Measurements from ENCODE around the gene EFHC1.

Gene EFHC1

GRCh38 chr6:52571099-52571755 lies 151.1 kb downstream of the EFHC1 start:
- TF ChIP-seq TAF1 (IDR thresholded peaks at IDR 0.05; ENCODE audit: borderline replicate concordance, insufficient read depth, low read length): no peak
- TF ChIP-seq REST (IDR thresholded peaks at IDR 0.05; ENCODE audit: insufficient read depth in 1 of 2, low read depth in 2 of 2, low read length in 2 of 2): no peak
- TF ChIP-seq POLR2AphosphoS5 (IDR thresholded peaks at IDR 0.05; ENCODE audit: low read depth, low read length): no peak
- no peak for TF ChIP-seq SIN3A (IDR thresholded peaks at IDR 0.05; ENCODE audit: borderline replicate concordance, insufficient read depth, low read length)
- TF ChIP-seq FOXP2 (optimal IDR thresholded peaks at IDR 0.05; ENCODE audit: borderline replicate concordance, extremely low read depth, extremely low read length, insufficient read depth): no peak

- TF ChIP-seq REST (IDR thresholded peaks at IDR 0.05; ENCODE audit: insufficient read depth in 1 of 2, low read depth in 2 of 2, low read length in 2 of 2): no peak
- no peak for TF ChIP-seq POLR2AphosphoS5 (IDR thresholded peaks at IDR 0.05; ENCODE audit: low read depth, low read length)
- TF ChIP-seq FOXP2 (optimal IDR thresholded peaks at IDR 0.05; ENCODE audit: borderline replicate concordance, extremely low read depth, extremely low read length, insufficient read depth): no peak
- TF ChIP-seq SIN3A (IDR thresholded peaks at IDR 0.05; ENCODE audit: borderline replicate concordance, insufficient read depth, low read length): no peak
- no peak for TF ChIP-seq TAF1 (IDR thresholded peaks at IDR 0.05; ENCODE audit: borderline replicate concordance, insufficient read depth, low read length)
Observed at GRCh38 chr6:52572536-52572935, 152.4 kb downstream of the EFHC1 start.

DNA sequence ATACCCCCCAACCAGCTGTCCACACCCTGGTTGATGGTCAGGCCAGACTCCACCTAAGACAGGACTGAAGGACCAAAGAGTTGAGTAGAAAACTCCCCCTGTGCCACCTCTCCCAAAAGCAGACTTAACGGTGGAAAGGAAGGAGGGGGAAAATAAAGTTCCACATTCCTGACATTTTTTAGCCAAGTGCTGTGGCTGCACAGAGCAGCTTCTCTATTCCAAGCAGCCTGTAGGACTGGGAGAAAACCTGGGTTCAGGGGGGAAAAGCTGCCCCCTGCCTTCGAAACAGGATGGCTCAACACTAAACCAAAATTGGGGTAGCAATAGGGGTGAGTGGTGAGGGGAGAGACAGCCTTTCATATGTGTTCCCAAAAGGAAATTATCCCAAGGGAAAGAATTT lies 153.2 kb downstream of the EFHC1 start:
- TF ChIP-seq SIN3A (IDR thresholded peaks at IDR 0.05; ENCODE audit: borderline replicate concordance, insufficient read depth, low read length): no peak
- no peak for TF ChIP-seq TAF1 (IDR thresholded peaks at IDR 0.05; ENCODE audit: borderline replicate concordance, insufficient read depth, low read length)
- TF ChIP-seq POLR2AphosphoS5 (IDR thresholded peaks at IDR 0.05; ENCODE audit: low read depth, low read length): no peak
- TF ChIP-seq FOXP2 (optimal IDR thresholded peaks at IDR 0.05; ENCODE audit: borderline replicate concordance, extremely low read depth, extremely low read length, insufficient read depth): no peak
- no peak for TF ChIP-seq REST (IDR thresholded peaks at IDR 0.05; ENCODE audit: insufficient read depth in 1 of 2, low read depth in 2 of 2, low read length in 2 of 2)
